H9 (cell line): ENCODE data around the gene EVC. TPM values are rescaled to one million over a fixed set of nuclear protein-coding genes. Genes with fewer than 3 reads are reported as not detected.

Source experiments
- DNase-seq: peaks from one replicate; pipeline ENCODE4 v3.0.0-alpha.2; 2017
- H2AFZ ChIP-seq: one replicate; pipeline ENCODE4 v1.6.1; 2013; ENCODE audit warnings: mild to moderate bottlenecking, low read length, control low read depth, moderate library complexity
- H2AK5ac ChIP-seq: 2 replicates; pipeline ENCODE4 v1.6.1; 2013; ENCODE audit warnings: low read length, control low read depth, mixed read lengths; ENCODE audit not compliant: insufficient read length
- H2BK120ac ChIP-seq: one replicate; pipeline ENCODE4 v1.6.1; 2013; ENCODE audit warnings: low read depth, mild to moderate bottlenecking, low read length, control low read depth, inconsistent platforms; ENCODE audit not compliant: poor library complexity, severe bottlenecking
- H2BK12ac ChIP-seq: 2 replicates; pipeline ENCODE4 v1.6.1; 2013; ENCODE audit warnings: low read length, control low read depth, mixed read lengths, low read depth; ENCODE audit not compliant: insufficient read length
- H2BK15ac ChIP-seq: 2 replicates; pipeline ENCODE4 v1.6.1; 2013; ENCODE audit warnings: low read depth, low read length, control low read depth
- H2BK20ac ChIP-seq: one replicate; pipeline ENCODE4 v1.6.1; 2013; ENCODE audit warnings: low read depth, mild to moderate bottlenecking, low read length, control low read depth, inconsistent platforms; ENCODE audit not compliant: poor library complexity, severe bottlenecking
- H2BK5ac ChIP-seq: 2 replicates; pipeline ENCODE4 v1.6.1; 2013; ENCODE audit warnings: low read length, control low read depth, mixed read lengths; ENCODE audit not compliant: insufficient read length
- H3K14ac ChIP-seq: 2 replicates; pipeline ENCODE4 v1.6.1; 2013; ENCODE audit warnings: low read length, control low read depth; ENCODE audit not compliant: insufficient read depth
- H3K18ac ChIP-seq: 2 replicates; pipeline ENCODE4 v1.6.1; 2013; ENCODE audit warnings: low read depth, mild to moderate bottlenecking, mixed read lengths, low read length, control low read depth; ENCODE audit not compliant: insufficient read length
- H3K23ac ChIP-seq: 2 replicates; pipeline ENCODE4 v1.6.1; 2013; ENCODE audit warnings: low read length, control low read depth, mixed read lengths, low read depth; ENCODE audit not compliant: insufficient read length
- H3K23me2 ChIP-seq: 2 replicates; pipeline ENCODE4 v1.6.1; 2013; ENCODE audit warnings: low read depth, mild to moderate bottlenecking, mixed read lengths, low read length, control low read depth; ENCODE audit not compliant: insufficient read length, poor library complexity, severe bottlenecking
- H3K27ac ChIP-seq: 2 replicates; pipeline ENCODE4 v1.5.1; 2013; ENCODE audit warnings: low read length, control low read depth, mixed read lengths, low read depth; ENCODE audit not compliant: insufficient read length
- H3K27me3 ChIP-seq: 2 replicates; pipeline ENCODE4 v1.6.1; 2013; ENCODE audit warnings: low read length, control low read depth, inconsistent platforms; ENCODE audit not compliant: insufficient read depth
- H3K4ac ChIP-seq: 2 replicates; pipeline ENCODE4 v1.6.1; 2013; ENCODE audit warnings: low read depth, mild to moderate bottlenecking, control low read depth, inconsistent platforms, low read length, moderate library complexity
- H3K4me1 ChIP-seq: 2 replicates; pipeline ENCODE4 v1.6.1; 2013; ENCODE audit warnings: low read length, control low read depth, inconsistent platforms; ENCODE audit not compliant: insufficient read depth
- H3K4me2 ChIP-seq: 2 replicates; pipeline ENCODE4 v1.6.1; 2013; ENCODE audit warnings: low read length, control low read depth, mixed read lengths; ENCODE audit not compliant: insufficient read length, insufficient read depth
- H3K56ac ChIP-seq: 2 replicates; pipeline ENCODE4 v1.6.1; 2013; ENCODE audit warnings: low read depth, mild to moderate bottlenecking, mixed read lengths, low read length, control low read depth; ENCODE audit not compliant: insufficient read length
- H3K79me1 ChIP-seq: 2 replicates; pipeline ENCODE4 v1.6.1; 2013; ENCODE audit warnings: low read depth, mild to moderate bottlenecking, moderate library complexity, low read length, control low read depth, inconsistent platforms; ENCODE audit not compliant: insufficient read depth, poor library complexity, severe bottlenecking
- H3K79me2 ChIP-seq: 2 replicates; pipeline ENCODE4 v1.6.1; 2013; ENCODE audit warnings: low read length, control low read depth, inconsistent platforms; ENCODE audit not compliant: insufficient read depth
- H3K9ac ChIP-seq: 2 replicates; pipeline ENCODE4 v1.6.1; 2013; ENCODE audit warnings: low read length, control low read depth, mixed read lengths; ENCODE audit not compliant: insufficient read length; ENCODE audit errors: extremely low read depth
- H3K9me3 ChIP-seq: one replicate; pipeline ENCODE4 v1.6.1; 2013; ENCODE audit warnings: low read depth, low read length, inconsistent platforms; ENCODE audit not compliant: control insufficient read depth
- H3T11ph ChIP-seq: one replicate; pipeline ENCODE4 v1.6.1; 2013; ENCODE audit warnings: mild to moderate bottlenecking, low read length, control low read depth, inconsistent platforms
- H4K20me1 ChIP-seq: one replicate; pipeline ENCODE4 v1.6.1; 2013; ENCODE audit not compliant: control insufficient read depth, insufficient read length, insufficient read depth
- H4K5ac ChIP-seq: 2 replicates; pipeline ENCODE4 v1.6.1; 2013; ENCODE audit warnings: low read depth, mild to moderate bottlenecking, mixed read lengths, low read length, control low read depth; ENCODE audit not compliant: insufficient read length
- H4K8ac ChIP-seq: replicated peaks from 2 replicates; pipeline ENCODE4 v1.6.1; 2013; ENCODE audit warnings: low read length, control low read depth, mixed read lengths, low read depth; ENCODE audit not compliant: insufficient read length
- H4K91ac ChIP-seq: 2 replicates; pipeline ENCODE4 v1.6.1; 2013; ENCODE audit warnings: low read depth, mild to moderate bottlenecking, moderate library complexity, mixed read lengths, low read length, control low read depth; ENCODE audit not compliant: insufficient read length
- H3K27ac Mint-ChIP-seq, 3 experiments: 2 replicates in 2 of 3; 3 replicates in 1 of 3; pipeline ENCODE4 v1.8.0; 2020 to 2021; ENCODE audit warnings: mixed read lengths in 3 of 3, mild to moderate bottlenecking in 1 of 3, moderate library complexity in 1 of 3
- H3K27me3 Mint-ChIP-seq: 2 replicates; pipeline ENCODE4 v1.8.0; 2021; ENCODE audit warnings: low read depth, mild to moderate bottlenecking, moderate library complexity, mixed read lengths
- H3K36me3 Mint-ChIP-seq, 3 experiments: 2 replicates in 2 of 3; 3 replicates in 1 of 3; pipeline ENCODE4 v1.8.0; 2020 to 2021; ENCODE audit warnings: low read depth in 3 of 3, mixed read lengths in 3 of 3; ENCODE audit not compliant: insufficient read depth in 1 of 3
- H3K4me1 Mint-ChIP-seq, 2 experiments: 2 replicates each; pipeline ENCODE4 v1.8.0; 2020; ENCODE audit warnings: mixed read lengths in 2 of 2
- H3K4me3 Mint-ChIP-seq, 2 experiments: 2 replicates in 1 of 2; 3 replicates in 1 of 2; pipeline ENCODE4 v1.8.0; 2020 to 2021; ENCODE audit warnings: mild to moderate bottlenecking in 2 of 2, mixed read lengths in 2 of 2, moderate library complexity in 1 of 2
- H3K9me3 Mint-ChIP-seq, 2 experiments: 2 replicates in 1 of 2; 3 replicates in 1 of 2; pipeline ENCODE4 v1.8.0; 2020; ENCODE audit warnings: mild to moderate bottlenecking in 2 of 2, mixed read lengths in 2 of 2, moderate library complexity in 1 of 2
- WGBS: extraction: QIAGEN DNeasy Blood & Tissue Kit; methylation state at CpG from one replicate; pipeline ENCODE4 v1.1.7; 2013; ENCODE audit warnings: missing lambda C conversion rate, low lambda C conversion rate, mixed read lengths; ENCODE audit not compliant: insufficient read length; ENCODE audit errors: extremely low coverage; 5-methylcytosine and 5-hydroxymethylcytosine counted together
- total RNA-seq: library from RNA; stranded (reverse); gene quantifications from 2 replicates; pipeline ENCODE4 v1.2.1, GENCODE V29; 2021
- TF ChIP-seq, protein P1 (sequence below): fragments of 200-600 bp; sonication (generic); conservative IDR thresholded peaks from 3 replicates; pipeline ENCODE4 v1.8.0; 2021; ENCODE audit warnings: antibody characterized with exemption, mild to moderate bottlenecking

EVC gene
- total RNA-seq, 1 experiment from 2014 or later, result 10.1 TPM

DNA sequence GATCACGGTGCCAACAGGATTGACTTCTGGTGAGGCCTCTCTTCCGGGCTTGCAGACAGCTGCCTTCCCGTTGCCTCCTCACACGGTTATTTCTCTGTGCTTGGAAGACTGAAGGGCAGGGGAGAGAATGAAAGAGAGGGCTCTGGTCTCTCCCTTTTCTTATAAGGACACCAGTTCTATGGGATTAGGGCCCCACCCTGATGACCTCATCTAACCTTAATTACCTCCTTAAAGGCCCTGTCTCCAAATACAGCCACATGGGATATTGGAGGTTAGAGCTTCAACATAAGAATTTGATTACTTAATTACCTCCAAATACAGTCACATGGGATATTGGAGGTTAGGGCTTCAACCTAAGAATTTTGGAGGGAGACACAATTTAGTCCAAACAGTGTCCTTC lies 46.5 kb downstream of the EVC start:
- H3K27ac Mint-ChIP-seq, result no peak overlapping the region

More for the DNA sequence above, 46.5 kb downstream of the EVC start:
- TF ChIP-seq, protein P1, sequence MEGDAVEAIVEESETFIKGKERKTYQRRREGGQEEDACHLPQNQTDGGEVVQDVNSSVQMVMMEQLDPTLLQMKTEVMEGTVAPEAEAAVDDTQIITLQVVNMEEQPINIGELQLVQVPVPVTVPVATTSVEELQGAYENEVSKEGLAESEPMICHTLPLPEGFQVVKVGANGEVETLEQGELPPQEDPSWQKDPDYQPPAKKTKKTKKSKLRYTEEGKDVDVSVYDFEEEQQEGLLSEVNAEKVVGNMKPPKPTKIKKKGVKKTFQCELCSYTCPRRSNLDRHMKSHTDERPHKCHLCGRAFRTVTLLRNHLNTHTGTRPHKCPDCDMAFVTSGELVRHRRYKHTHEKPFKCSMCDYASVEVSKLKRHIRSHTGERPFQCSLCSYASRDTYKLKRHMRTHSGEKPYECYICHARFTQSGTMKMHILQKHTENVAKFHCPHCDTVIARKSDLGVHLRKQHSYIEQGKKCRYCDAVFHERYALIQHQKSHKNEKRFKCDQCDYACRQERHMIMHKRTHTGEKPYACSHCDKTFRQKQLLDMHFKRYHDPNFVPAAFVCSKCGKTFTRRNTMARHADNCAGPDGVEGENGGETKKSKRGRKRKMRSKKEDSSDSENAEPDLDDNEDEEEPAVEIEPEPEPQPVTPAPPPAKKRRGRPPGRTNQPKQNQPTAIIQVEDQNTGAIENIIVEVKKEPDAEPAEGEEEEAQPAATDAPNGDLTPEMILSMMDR, result no peak
- no peak overlapping the region for H2BK120ac ChIP-seq
- no peak overlapping the region for H2BK15ac ChIP-seq
- H3K4me1 ChIP-seq, result no peaks in the 10 kb centered on the region
- H3K9me3 Mint-ChIP-seq, result no peaks in the 10 kb centered on the region
- H3K4me1 Mint-ChIP-seq, result peaks cover 22 to 23% of the 10 kb centered on the region in 2 experiments
- no peak for DNase-seq
- H3K4me2 ChIP-seq, result no peak overlapping the region
- no peaks in the 10 kb centered on the region for H3K79me1 ChIP-seq
- H2BK20ac ChIP-seq, result no peak overlapping the region
- H3K56ac ChIP-seq, result no peak overlapping the region
- H2AK5ac ChIP-seq, result no peak overlapping the region
- no peaks in the 10 kb centered on the region; the same call in 1 of the 2 replicates for H3K27me3 Mint-ChIP-seq
- no peak overlapping the region for H3K18ac ChIP-seq
- H4K91ac ChIP-seq, result no peak overlapping the region
- H3K14ac ChIP-seq, result no peak overlapping the region
- peaks cover 25 to 37% (median 35%) of the 10 kb centered on the region in 3 experiments for H3K36me3 Mint-ChIP-seq
- H4K20me1 ChIP-seq, result no peaks in the 10 kb centered on the region
- H2BK12ac ChIP-seq, result no peak overlapping the region
- H2AFZ ChIP-seq, result no peak overlapping the region
- H3K27ac ChIP-seq, result no peak overlapping the region
- WGBS, result no CpG with 5 or more reads among the region's 4 CpGs
- no peak overlapping the region for H4K8ac ChIP-seq
- no peak overlapping the region for H3K9ac ChIP-seq
- H3T11ph ChIP-seq, result no peak overlapping the region
- H3K4me3 Mint-ChIP-seq, result no peak overlapping the region
- no peaks in the 10 kb centered on the region for H3K79me2 ChIP-seq
- H3K27me3 ChIP-seq, result no peaks in the 10 kb centered on the region
- no peaks in the 10 kb centered on the region for H3K9me3 ChIP-seq
- no peak overlapping the region for H2BK5ac ChIP-seq
- H3K23me2 ChIP-seq, result no peaks in the 10 kb centered on the region
- H3K23ac ChIP-seq, result no peak overlapping the region
- no peak overlapping the region for H3K4ac ChIP-seq
- no peak overlapping the region for H4K5ac ChIP-seq
